HepG2 (cell line): ENCODE measurements around the gene C4orf36.

Experiments
- CEBPB ChIP-seq: IDR thresholded peaks from 2 replicates; pipeline ENCODE4 v1.6.1; 2011; ENCODE audit warnings: low read depth, low read length, improper control_type of control experiment, borderline replicate concordance
- CREM ChIP-seq, 2 experiments: sonication (generic) in 1 of 2; formaldehyde crosslinking in 1 of 2; IDR thresholded peaks; 2 replicates each; pipeline versions ENCODE4 v1.4.0 to v1.6.1; 2016 to 2020; ENCODE audit warnings: antibody characterized with exemption in 1 of 2, mild to moderate bottlenecking in 1 of 2, missing genetic modification reagents in 1 of 2
- KDM5A ChIP-seq: fragments of 200-600 bp; sonication (generic); IDR thresholded peaks from 2 replicates; pipeline ENCODE4 v1.7.0; 2018; ENCODE audit warnings: antibody characterized with exemption, mild to moderate bottlenecking, low read length, borderline replicate concordance
- KMT2B ChIP-seq: IDR thresholded peaks from 2 replicates; pipeline ENCODE4 v1.6.1; 2016; ENCODE audit warnings: missing genetic modification reagents, missing compliant biosample characterization
- MAFK ChIP-seq, 2 experiments: IDR thresholded peaks in 1 of 2; conservative IDR thresholded peaks in 1 of 2; 2 replicates each; pipeline ENCODE4 v1.6.1; 2011; ENCODE audit warnings: improper control_type of control experiment in 2 of 2, low read length in 2 of 2
- PBX3 ChIP-seq: sonication (generic); formaldehyde crosslinking; IDR thresholded peaks from 2 replicates; pipeline ENCODE4 v1.8.1; 2023; ENCODE audit warnings: missing genetic modification reagents, inconsistent platforms, borderline replicate concordance
- PCBP1 ChIP-seq: fragments of 200-400 bp; formaldehyde crosslinking; IDR thresholded peaks from 2 replicates; pipeline ENCODE4 v1.6.1; 2017; ENCODE audit warnings: mild to moderate bottlenecking, low read depth, low read length, borderline replicate concordance
- RXRA ChIP-seq: sonication (generic); formaldehyde crosslinking; IDR thresholded peaks from 2 replicates; pipeline ENCODE4 v1.5.1; 2020; ENCODE audit warnings: missing genetic modification reagents
- ZMAT3 ChIP-seq: sonication (generic); formaldehyde crosslinking; conservative IDR thresholded peaks from 2 replicates; pipeline ENCODE4 v1.7.0; 2021; ENCODE audit warnings: missing genetic modification reagents

- TF ChIP-seq RXRA (CRISPR knock-in tag) = no peak
- TF ChIP-seq CREM (IDR thresholded peaks at IDR 0.05) = no peak
- no peak for TF ChIP-seq CREM (CRISPR knock-in tag; IDR thresholded peaks at IDR 0.05)
- no peak for TF ChIP-seq ZMAT3 (CRISPR knock-in tag)
- TF ChIP-seq PBX3 (CRISPR knock-in tag) = no peak
- no peak for TF ChIP-seq KMT2B (CRISPR knock-in tag)
- no peak for TF ChIP-seq CEBPB
- no peak for TF ChIP-seq MAFK (conservative IDR thresholded peaks at IDR 0.05 in 1 of 2, IDR thresholded peaks at IDR 0.05 in 1 of 2; ENCODE audit: low read length in 2 of 2)
- TF ChIP-seq PCBP1 = no peak
- no peak for TF ChIP-seq KDM5A
These were observed 25.2 kb upstream of the C4orf36 start for GRCh38 chr4:86917212-86918039.
